IMR-90 (cell line): ENCODE measurements around the gene GPR176. TPM values are rescaled to one million over a fixed set of nuclear protein-coding genes. Genes with fewer than 3 reads are reported as not detected.
A peak's percentile ranks its signal among the peaks of the same experiment; 100 is the strongest.

Source experiments
- ATAC-seq: fragments of 200-7000 bp; cut with Tn5 transposase; 2 replicates; pipeline ENCODE4 v1.9.1; 2020; ENCODE audit warnings: low read depth, mild to moderate bottlenecking, moderate library complexity
- BruUV-seq: library from RNA; stranded (reverse); fragments of 400-500 nt; replicated peaks from 2 replicates; lab custom pipeline; 2021; lab: Mats Ljungman, UMichigan
- CTCF ChIA-PET: fragments of 300-600 bp; formaldehyde crosslinking; extraction: SDS; loops from one replicate; lab custom pipeline; 2021; ENCODE audit warnings: antibody characterized with exemption; lab: Yijun Ruan, JAX
- POLR2A ChIA-PET: fragments of 300-600 bp; sonication (Branson Sonifier 250); formaldehyde crosslinking; loops from one replicate; lab custom pipeline; 2022; ENCODE audit warnings: antibody characterized with exemption; ENCODE audit not compliant: unreplicated experiment; lab: Charles Lee
- DNase-seq: peaks from one replicate; pipeline ENCODE4 v3.0.0; 2013
- H2AFZ ChIP-seq: replicated peaks from 2 replicates; pipeline ENCODE3; 2013; ENCODE audit warnings: low read length, mild to moderate bottlenecking; ENCODE audit not compliant: poor library complexity
- H2AK5ac ChIP-seq: 2 replicates; pipeline ENCODE4 v1.6.1; 2013; ENCODE audit warnings: low read depth, low read length, inconsistent platforms
- H2AK9ac ChIP-seq: replicated peaks from 2 replicates; pipeline ENCODE3; 2013; ENCODE audit warnings: mild to moderate bottlenecking, low read depth, low read length, moderate library complexity; ENCODE audit not compliant: poor library complexity
- H2BK120ac ChIP-seq: 2 replicates; pipeline ENCODE4 v1.6.1; 2013; ENCODE audit warnings: low read depth, low read length, inconsistent platforms
- H2BK15ac ChIP-seq: 3 replicates; pipeline ENCODE4 v1.6.1; 2013; ENCODE audit warnings: low read depth, low read length, inconsistent platforms
- H2BK20ac ChIP-seq: 2 replicates; pipeline ENCODE4 v1.6.1; 2013; ENCODE audit warnings: low read depth, mild to moderate bottlenecking, inconsistent platforms, low read length, moderate library complexity
- H2BK5ac ChIP-seq: 2 replicates; pipeline ENCODE4 v1.6.1; 2013; ENCODE audit warnings: mild to moderate bottlenecking, low read depth, low read length, inconsistent platforms; ENCODE audit not compliant: poor library complexity, severe bottlenecking
- H3K14ac ChIP-seq: replicated peaks from 2 replicates; pipeline ENCODE4 v1.6.1; 2013; ENCODE audit warnings: low read depth, low read length, inconsistent platforms
- H3K18ac ChIP-seq: 2 replicates; pipeline ENCODE4 v1.6.1; 2013; ENCODE audit warnings: low read depth, low read length, control low read depth
- H3K23ac ChIP-seq: 2 replicates; pipeline ENCODE4 v1.6.1; 2013; ENCODE audit warnings: low read depth, low read length, inconsistent platforms
- H3K27ac ChIP-seq: 2 replicates; pipeline ENCODE4 v1.5.1; 2013; ENCODE audit warnings: mild to moderate bottlenecking, control low read depth, low read length; ENCODE audit not compliant: insufficient read depth
- H3K27me3 ChIP-seq: 2 replicates; pipeline ENCODE4 v1.6.1; 2013; ENCODE audit warnings: low read length; ENCODE audit not compliant: control insufficient read depth, insufficient read depth
- H3K36me3 ChIP-seq: 2 replicates; pipeline ENCODE4 v1.6.1; 2013; ENCODE audit warnings: low read length, mixed read lengths; ENCODE audit not compliant: control insufficient read depth, insufficient read depth
- H3K4ac ChIP-seq: 2 replicates; pipeline ENCODE4 v1.6.1; 2013; ENCODE audit warnings: low read depth, low read length, inconsistent platforms
- H3K4me1 ChIP-seq: 2 replicates; pipeline ENCODE4 v1.6.1; 2013; ENCODE audit warnings: low read length, mixed read lengths; ENCODE audit not compliant: control insufficient read depth, insufficient read depth
- H3K4me2 ChIP-seq: 2 replicates; pipeline ENCODE4 v1.6.1; 2013; ENCODE audit warnings: low read depth, mild to moderate bottlenecking, control low read depth, low read length, moderate library complexity
- H3K4me3 ChIP-seq: 2 replicates; pipeline ENCODE4 v1.5.1; 2013; ENCODE audit warnings: low read depth, mild to moderate bottlenecking, control low read depth, low read length, moderate library complexity; ENCODE audit not compliant: insufficient read depth
- H3K56ac ChIP-seq: 2 replicates; pipeline ENCODE4 v1.6.1; 2013; ENCODE audit warnings: low read length, inconsistent platforms; ENCODE audit not compliant: insufficient read depth; ENCODE audit errors: extremely low read depth
- H3K79me1 ChIP-seq, 2 experiments: 2 replicates each; pipeline ENCODE4 v1.6.1; 2013; ENCODE audit warnings: low read length in 2 of 2, inconsistent platforms in 1 of 2, low read depth in 1 of 2
- H3K9ac ChIP-seq: 2 replicates; pipeline ENCODE4 v1.6.1; 2013; ENCODE audit warnings: low read depth, low read length, control low read depth
- H3K9me1 ChIP-seq: 2 replicates; pipeline ENCODE4 v1.6.1; 2013; ENCODE audit warnings: low read length, inconsistent platforms; ENCODE audit not compliant: insufficient read depth
- H3K9me3 ChIP-seq: 2 replicates; pipeline ENCODE4 v1.6.1; 2013; ENCODE audit warnings: low read length; ENCODE audit not compliant: control insufficient read depth, insufficient read depth
- H4K20me1 ChIP-seq: 2 replicates; pipeline ENCODE4 v1.6.1; 2013; ENCODE audit warnings: low read length, inconsistent platforms; ENCODE audit not compliant: insufficient read depth
- H4K5ac ChIP-seq: 2 replicates; pipeline ENCODE4 v1.6.1; 2013; ENCODE audit warnings: mild to moderate bottlenecking, low read depth, low read length, control low read depth
- H4K8ac ChIP-seq, 2 experiments: 2 replicates each; pipeline ENCODE4 v1.6.1; 2013; ENCODE audit warnings: low read depth in 2 of 2, low read length in 2 of 2, control low read depth in 1 of 2, inconsistent platforms in 1 of 2
- H4K91ac ChIP-seq: 2 replicates; pipeline ENCODE4 v1.6.1; 2013; ENCODE audit warnings: low read depth, low read length, inconsistent platforms; ENCODE audit not compliant: insufficient read depth
- BHLHE40 ChIP-seq: fragments of 150-350 bp; IDR thresholded peaks from 2 replicates; pipeline ENCODE4 v1.6.1; 2016; ENCODE audit warnings: mild to moderate bottlenecking, low read depth, low read length
- CEBPB ChIP-seq: IDR thresholded peaks from 2 replicates; pipeline ENCODE4 v1.6.1; 2012; ENCODE audit warnings: low read depth, low read length, improper control_type of control experiment
- CHD1 ChIP-seq: IDR thresholded peaks from 2 replicates; pipeline ENCODE4 v1.6.1; 2012; ENCODE audit warnings: low read depth, low read length, improper control_type of control experiment
- CTCF ChIP-seq: conservative IDR thresholded peaks from 2 replicates; pipeline ENCODE4 v1.5.1; 2012; ENCODE audit warnings: mild to moderate bottlenecking, low read depth, low read length, improper control_type of control experiment
- ELK1 ChIP-seq: fragments of 150-350 bp; IDR thresholded peaks from 2 replicates; pipeline ENCODE4 v1.6.1; 2016; ENCODE audit warnings: low read depth, mild to moderate bottlenecking, low read length, moderate library complexity, borderline replicate concordance
- FOS ChIP-seq: fragments of 150-350 bp; IDR thresholded peaks from 2 replicates; pipeline ENCODE4 v1.6.1; 2016; ENCODE audit warnings: low read depth, low read length
- MAFK ChIP-seq: IDR thresholded peaks from 2 replicates; pipeline ENCODE4 v1.6.1; 2012; ENCODE audit warnings: low read depth, low read length, improper control_type of control experiment
- MAZ ChIP-seq: IDR thresholded peaks from 2 replicates; pipeline ENCODE4 v1.6.1; 2012; ENCODE audit warnings: low read depth, mild to moderate bottlenecking, low read length, improper control_type of control experiment, moderate library complexity, borderline replicate concordance
- MXI1 ChIP-seq: IDR thresholded peaks from 2 replicates; pipeline ENCODE4 v1.6.1; 2012; ENCODE audit warnings: low read depth, mild to moderate bottlenecking, low read length, moderate library complexity, borderline replicate concordance
- NFE2L2 ChIP-seq: fragments of 150-350 bp; IDR thresholded peaks from 2 replicates; pipeline ENCODE4 v1.6.1; 2016; ENCODE audit warnings: low read depth, mild to moderate bottlenecking, low read length
- POLR2A ChIP-seq: IDR thresholded peaks from 2 replicates; pipeline ENCODE4 v1.6.1; 2012; ENCODE audit warnings: mild to moderate bottlenecking, low read depth, low read length
- RAD21 ChIP-seq: IDR thresholded peaks from 2 replicates; pipeline ENCODE4 v1.6.1; 2012; ENCODE audit warnings: low read length, improper control_type of control experiment
- RCOR1 ChIP-seq: IDR thresholded peaks from 2 replicates; pipeline ENCODE4 v1.6.1; 2012; ENCODE audit warnings: mild to moderate bottlenecking, low read length, improper control_type of control experiment; ENCODE audit not compliant: insufficient replicate concordance
- RFX5 ChIP-seq: IDR thresholded peaks from 2 replicates; pipeline ENCODE4 v1.8.0; 2012; ENCODE audit warnings: low read depth, mild to moderate bottlenecking, low read length, moderate library complexity
- SMC3 ChIP-seq: fragments of 150-350 bp; IDR thresholded peaks from 2 replicates; pipeline ENCODE4 v1.6.1; 2016; ENCODE audit warnings: low read depth, mild to moderate bottlenecking, antibody characterized with exemption, low read length, moderate library complexity
- USF2 ChIP-seq: fragments of 150-350 bp; IDR thresholded peaks from 2 replicates; pipeline ENCODE4 v1.6.1; 2017; ENCODE audit warnings: mild to moderate bottlenecking, antibody characterized with exemption, low read length, low read depth
- WGBS, 2 experiments: methylation state at CpG; one replicate each; pipeline versions ENCODE4 v1.1.5 to v1.1.7; 2013; ENCODE audit warnings: missing lambda C conversion rate in 2 of 2; ENCODE audit not compliant: insufficient read length in 1 of 2; ENCODE audit errors: extremely low coverage in 2 of 2; 5-methylcytosine and 5-hydroxymethylcytosine counted together
- dilution Hi-C: fragments of 300-500 bp; cut with HindIII; formaldehyde crosslinking; loops from one replicate; pipeline ENCODE4 v1.14.3; 2018; ENCODE audit warnings: low sequenced_read_pairs; ENCODE audit not compliant: unreplicated experiment
- in situ Hi-C: fragments of 300-500 bp; cut with MboI; formaldehyde crosslinking; loops from 3 replicates; pipeline ENCODE4 v1.14.3; 2019; ENCODE audit warnings: low sequenced_read_pairs, inconsistent platforms, mixed read lengths
- intact Hi-C: fragments of 100-400 bp; cut with micrococcal nuclease; formaldehyde crosslinking; loops from 2 replicates; pipeline ENCODE4 v1.10.0; 2022
- polyA plus RNA-seq, 3 experiments: library from polyadenylated mRNA; depleted of rRNA; stranded (reverse); fragments of >200 nt; gene quantifications; 2 replicates each; pipeline ENCODE4 v1.2.3, GENCODE V29; 2012; ENCODE audit warnings: low replicate concordance in 1 of 3
- total RNA-seq: library from RNA; depleted of rRNA; stranded (reverse); fragments of >200 nt; gene quantifications from 2 replicates; pipeline ENCODE4 v1.2.3, GENCODE V29; 2012

Gene GPR176
- total and polyA plus RNA-seq, 2 of the 4 experiments (the other 2 are of a cell fraction) = 114 to 246 TPM

- Histone ChIP-seq H3K9me1 (peaks cover 24% of the 10 kb centered on the region), H3K9ac (no peak overlapping the region), H4K91ac (no peak overlapping the region), H3K27ac (no peak overlapping the region), H3K14ac (no peak overlapping the region), H3K79me1 (peaks cover 30 to 74% of the 10 kb centered on the region in 2 experiments), H3K9me3 (peaks cover 2% of the 10 kb centered on the region; the same call in 1 of the 2 replicates), H2AK9ac (no peak overlapping the region), H3K4ac (no peak overlapping the region), H3K23ac (0 out of 2 replicates have a peak overlapping the region, but pooled peaks have one; percentile 29), H3K36me3 (no peaks in the 10 kb centered on the region), H3K4me2 (no peak overlapping the region), H2AFZ (no peak overlapping the region), H2BK120ac (no peak overlapping the region), H2BK15ac (no peak overlapping the region), H2BK20ac (no peak overlapping the region), H3K4me1 (peaks cover 20% of the 10 kb centered on the region), H3K27me3 (no peaks in the 10 kb centered on the region), H3K4me3 (no peak overlapping the region), H4K8ac (no peak overlapping the region), H3K18ac (no peak overlapping the region), H3K56ac (no peak overlapping the region), H4K20me1 (peaks cover 74% of the 10 kb centered on the region), H4K5ac (no peak overlapping the region), H2AK5ac (no peak overlapping the region), H2BK5ac (no peak overlapping the region)
- in situ Hi-C loops (no loop called here), dilution Hi-C loops (no loop called here), intact Hi-C loops (no loop called here)
- DNase-seq (no peak), ATAC-seq (no peak)
- CTCF ChIA-PET = interaction anchor here (1.0 to 1.1 kb wide), 2 partner anchors 25 to 31 kb away, joined by 3 read pairs; partner anchors contain the start of gene GPR176
- no TSS peak for BruUV-seq
- POLR2A ChIA-PET = no interaction called here
- WGBS, 2 experiments = no CpG with 5 or more reads among the region's 3 CpGs
- TF ChIP-seq SMC3 (no peak), USF2 (no peak), RCOR1 (no peak), BHLHE40 (no peak), ELK1 (no peak), CHD1 (no peak), MXI1 (no peak), FOS (no peak), MAFK (no peak), CEBPB (no peak), RFX5 (no peak), NFE2L2 (no peak), RAD21 (no peak), MAZ (no peak), CTCF (no peak), POLR2A (no peak)
Measured at GRCh38 chr15:39889601-39890000, 30.5 kb downstream of the GPR176 start.
